Right lobe of liver (tissue), 6 donors: ENCODE data around the gene AIFM3. TPM values are rescaled to one million over a fixed set of nuclear protein-coding genes. Genes with fewer than 3 reads are reported as not detected.

Experiments
- ATAC-seq, 4 donors: fragments of 200-7000 bp; cut with Tn5 transposase; one replicate each; pipeline ENCODE4 v1.9.1; 2020; ENCODE audit warnings: mild to moderate bottlenecking in 4 of 4, moderate library complexity in 4 of 4
- DNase-seq, 3 donors: peaks; one replicate each; pipeline ENCODE4 v3.0.0-alpha.2; 2020
- H3K27ac ChIP-seq, 3 donors: fragments of 200-600 bp; one replicate each; pipeline ENCODE4 v1.8.0; 2022
- H3K27me3 ChIP-seq, 2 donors: fragments of 200-600 bp; one replicate each; pipeline ENCODE4 v1.8.0; 2022
- H3K36me3 ChIP-seq, 4 donors: fragments of 200-600 bp; sonication (generic) in 1 of 4; one replicate each; pipeline versions ENCODE4 v1.5.1 to v1.8.0; 2017 to 2022; ENCODE audit warnings: control low read depth in 1 of 4
- H3K4me1 ChIP-seq, 4 donors: fragments of 200-600 bp; sonication (generic) in 1 of 4; one replicate each; pipeline versions ENCODE4 v1.5.1 to v1.8.0; 2017 to 2022; ENCODE audit warnings: control low read depth in 1 of 4
- H3K4me3 ChIP-seq, 3 donors: fragments of 200-600 bp; one replicate each; pipeline ENCODE4 v1.8.0; 2022
- H3K9me3 ChIP-seq, 4 donors: fragments of 200-600 bp; sonication (generic) in 1 of 4; one replicate each; pipeline versions ENCODE4 v1.5.1 to v1.8.0; 2017 to 2022; ENCODE audit warnings: control low read depth in 1 of 4
- POLR2A ChIP-seq: fragments of 450-650 bp; IDR thresholded peaks from one replicate; pipeline ENCODE4 v1.6.1; 2017; ENCODE audit warnings: antibody characterized with exemption, mild to moderate bottlenecking
- WGBS: methylation state at CpG from one replicate; pipeline ENCODE4 v1.1.6; 2018; ENCODE audit warnings: low coverage, low lambda C conversion rate; ENCODE audit not compliant: insufficient coverage; ENCODE audit errors: missing lambda C conversion rate; 5-methylcytosine and 5-hydroxymethylcytosine counted together
- intact Hi-C, 2 donors: fragments of 100-400 bp; cut with DNase I; formaldehyde crosslinking; loops; one replicate each; pipeline versions ENCODE4 v1.11.2 to v1.14.1; 2022
- total RNA-seq, 6 experiments: library from RNA; depleted of rRNA in 2 of 6; stranded (reverse); fragments of >200 nt in 2 of 6; fragmentation: NEBNext Ultra II Directional in 3 of 6; extraction: Animal tissue kit (Norgen Biotek cat#: 25700) in 3 of 6; gene quantifications; one replicate each; pipeline versions ENCODE4 v1.1.0 to v1.2.4, GENCODE V29; 2016 to 2023
- TF ChIP-seq, protein P1 (sequence below), 4 donors: fragments of 200-600 bp in 3 of 4; fragments of 450-650 bp in 1 of 4; IDR thresholded peaks; one replicate each; pipeline versions ENCODE4 v1.5.1 to v1.8.0; 2016 to 2022; ENCODE audit warnings: antibody characterized with exemption in 4 of 4, mild to moderate bottlenecking in 2 of 4
- donor health status: DM: no; HTN: yes; CAD: no.
- donor health status: DM: no; HTN: no; CAD: no.
- donor health status: DM: no; HTN: no; CAD: no.
- donor health status: DM: no; HTN: yes; CAD: no.
- donor health status: DM: no; HTN: yes; CAD: no.

The AIFM3 gene
- total RNA-seq, 6 experiments from 2014 or later, result 0.37 to 1.4 (median 1.0) TPM

DNA sequence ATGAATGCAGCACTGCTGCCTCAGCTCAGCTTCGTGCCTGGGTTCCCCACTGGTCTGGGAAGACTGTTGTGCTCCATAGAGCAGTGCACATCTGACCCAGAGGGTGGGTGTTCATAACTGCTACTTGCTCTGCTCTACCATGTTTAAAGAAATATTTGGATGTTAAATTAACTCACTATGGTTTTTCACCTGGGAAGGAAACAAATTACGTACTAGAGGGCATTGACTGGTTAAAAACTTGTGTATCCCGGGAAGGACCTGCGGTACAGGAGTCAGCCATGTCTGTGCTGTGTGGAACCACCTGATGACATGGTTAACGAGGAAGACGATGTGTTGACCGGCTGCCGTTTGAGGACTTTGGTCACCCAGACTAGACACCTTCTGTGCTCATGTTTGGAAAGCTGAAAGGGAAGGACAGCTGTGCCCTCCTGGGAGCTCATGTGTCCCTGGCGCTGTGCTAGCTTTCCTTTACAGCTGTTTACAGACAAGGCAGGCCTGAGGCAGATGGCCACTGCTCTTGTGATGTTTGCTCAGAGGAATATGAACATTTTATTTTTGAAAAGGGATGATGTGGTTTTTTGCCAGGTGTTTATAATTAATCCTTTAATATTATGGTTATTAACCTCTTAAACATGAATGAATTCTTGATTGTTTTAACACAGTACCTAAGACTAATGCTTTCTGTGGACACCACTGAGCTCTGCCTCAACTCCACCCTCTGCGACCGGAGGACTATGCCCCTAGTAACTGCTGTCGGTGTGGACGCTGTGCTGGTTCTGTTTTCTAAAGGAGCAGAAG, 14.3 kb upstream of the AIFM3 start:
- peak; percentile 53 to 83 (median 82) for DNase-seq
- no peak for TF ChIP-seq POLR2A
- TF ChIP-seq, protein P1, sequence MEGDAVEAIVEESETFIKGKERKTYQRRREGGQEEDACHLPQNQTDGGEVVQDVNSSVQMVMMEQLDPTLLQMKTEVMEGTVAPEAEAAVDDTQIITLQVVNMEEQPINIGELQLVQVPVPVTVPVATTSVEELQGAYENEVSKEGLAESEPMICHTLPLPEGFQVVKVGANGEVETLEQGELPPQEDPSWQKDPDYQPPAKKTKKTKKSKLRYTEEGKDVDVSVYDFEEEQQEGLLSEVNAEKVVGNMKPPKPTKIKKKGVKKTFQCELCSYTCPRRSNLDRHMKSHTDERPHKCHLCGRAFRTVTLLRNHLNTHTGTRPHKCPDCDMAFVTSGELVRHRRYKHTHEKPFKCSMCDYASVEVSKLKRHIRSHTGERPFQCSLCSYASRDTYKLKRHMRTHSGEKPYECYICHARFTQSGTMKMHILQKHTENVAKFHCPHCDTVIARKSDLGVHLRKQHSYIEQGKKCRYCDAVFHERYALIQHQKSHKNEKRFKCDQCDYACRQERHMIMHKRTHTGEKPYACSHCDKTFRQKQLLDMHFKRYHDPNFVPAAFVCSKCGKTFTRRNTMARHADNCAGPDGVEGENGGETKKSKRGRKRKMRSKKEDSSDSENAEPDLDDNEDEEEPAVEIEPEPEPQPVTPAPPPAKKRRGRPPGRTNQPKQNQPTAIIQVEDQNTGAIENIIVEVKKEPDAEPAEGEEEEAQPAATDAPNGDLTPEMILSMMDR (IDR thresholded peaks at IDR 0.05), result no peak
- intact Hi-C loops, result no loop called here
- H3K27ac ChIP-seq, result peak overlapping the region; percentile 56 to 86 (median 85)
- H3K9me3 ChIP-seq, result no peaks in the 10 kb centered on the region
- H3K27me3 ChIP-seq, result no peaks in the 10 kb centered on the region
- peak; percentile 61 to 71 (median 62) for ATAC-seq
- 56% methylated on average over 12 of the region's 13 CpGs for WGBS
- H3K4me1 ChIP-seq, result peaks cover 0 to 56% (median 28%) of the 10 kb centered on the region in 4 donors
- peaks cover 0 to 14% (median 6%) of the 10 kb centered on the region in 4 donors for H3K36me3 ChIP-seq
- H3K4me3 ChIP-seq, result no peak overlapping the region

DNA sequence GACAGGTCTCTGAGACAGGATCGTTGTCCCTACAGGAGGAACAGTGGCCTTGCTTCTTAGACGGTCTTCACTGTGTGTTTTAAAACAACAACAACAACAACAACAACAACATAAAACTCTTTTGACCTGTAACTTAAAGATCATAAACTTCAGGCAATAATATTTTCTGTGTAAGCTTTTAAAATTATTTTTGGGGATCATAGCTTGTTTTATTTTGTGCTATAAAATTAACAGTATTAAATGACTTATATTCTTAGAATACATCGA, 13.8 kb upstream of the AIFM3 start:
- no peaks in the 10 kb centered on the region for H3K27me3 ChIP-seq
- peaks cover 0 to 14% (median 6%) of the 10 kb centered on the region in 4 donors for H3K36me3 ChIP-seq
- peak overlapping the region; percentile 56 to 86 (median 85) for H3K27ac ChIP-seq
- no peak for DNase-seq
- H3K4me1 ChIP-seq, result peaks cover 0 to 51% (median 25%) of the 10 kb centered on the region in 4 donors
- no peaks in the 10 kb centered on the region for H3K9me3 ChIP-seq
- WGBS, result 57% methylated on average over 3 of the region's 3 CpGs
- no peak for TF ChIP-seq POLR2A
- TF ChIP-seq, protein P1 (IDR thresholded peaks at IDR 0.05), result no peak
- intact Hi-C loops, result no loop called here
- H3K4me3 ChIP-seq, result no peak overlapping the region
- no peak for ATAC-seq

DNA sequence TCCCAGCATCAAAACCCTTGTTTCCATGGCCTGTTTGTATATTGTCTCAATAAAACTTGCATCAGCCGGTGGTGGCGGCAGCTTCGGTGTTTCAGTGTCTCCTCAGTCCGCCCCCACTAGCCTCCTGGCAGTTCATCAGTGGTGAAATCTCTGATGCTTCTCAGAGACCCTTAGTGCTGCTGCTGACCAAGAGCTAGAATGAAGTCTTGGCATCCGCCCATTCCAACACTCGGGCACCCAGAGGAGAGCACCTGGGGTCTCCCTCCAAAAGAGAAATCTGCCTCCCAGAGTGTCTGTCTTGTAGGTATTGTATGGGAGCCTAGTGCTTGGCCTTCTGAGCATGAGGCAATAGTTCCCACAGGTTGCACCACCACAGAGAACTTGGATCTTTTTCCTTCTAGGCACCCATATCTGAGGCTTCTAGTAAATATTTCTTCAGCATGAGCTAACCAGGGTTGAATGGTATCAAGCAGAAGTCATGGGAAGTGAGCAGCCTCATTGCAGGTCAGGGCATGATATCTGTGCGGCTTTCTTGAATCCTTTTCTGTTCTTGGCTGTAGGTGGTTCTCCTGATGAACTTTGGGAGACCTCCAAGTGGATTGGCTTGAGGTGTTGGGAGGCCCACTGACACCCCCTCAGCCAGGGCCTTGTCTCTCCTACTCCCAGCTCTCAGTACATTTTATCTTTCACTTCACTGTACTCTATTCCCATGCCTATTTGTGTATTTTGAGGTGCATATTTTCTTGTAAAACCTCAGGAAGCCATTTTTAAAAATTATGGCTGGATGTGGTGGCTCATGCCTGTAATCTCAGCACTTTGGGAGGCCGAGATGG, 13.2 kb upstream of the AIFM3 start:
- ATAC-seq (peak; percentile 43 to 66 (median 54)), DNase-seq (peak in 2 of 3 donors; percentile 3 to 73)
- H3K4me1 ChIP-seq, result peaks cover 0 to 47% (median 23%) of the 10 kb centered on the region in 4 donors
- H3K9me3 ChIP-seq, result no peaks in the 10 kb centered on the region
- peak overlapping the region; percentile 56 to 86 (median 85) for H3K27ac ChIP-seq
- TF ChIP-seq POLR2A, result no peak
- TF ChIP-seq, protein P1 (IDR thresholded peaks at IDR 0.05), result no peak
- H3K36me3 ChIP-seq, result peaks cover 0 to 14% (median 6%) of the 10 kb centered on the region in 4 donors
- WGBS, result 30% methylated on average over 5 of the region's 8 CpGs
- H3K4me3 ChIP-seq, result no peak overlapping the region
- no peaks in the 10 kb centered on the region for H3K27me3 ChIP-seq
- intact Hi-C loops, result no loop called here

DNA sequence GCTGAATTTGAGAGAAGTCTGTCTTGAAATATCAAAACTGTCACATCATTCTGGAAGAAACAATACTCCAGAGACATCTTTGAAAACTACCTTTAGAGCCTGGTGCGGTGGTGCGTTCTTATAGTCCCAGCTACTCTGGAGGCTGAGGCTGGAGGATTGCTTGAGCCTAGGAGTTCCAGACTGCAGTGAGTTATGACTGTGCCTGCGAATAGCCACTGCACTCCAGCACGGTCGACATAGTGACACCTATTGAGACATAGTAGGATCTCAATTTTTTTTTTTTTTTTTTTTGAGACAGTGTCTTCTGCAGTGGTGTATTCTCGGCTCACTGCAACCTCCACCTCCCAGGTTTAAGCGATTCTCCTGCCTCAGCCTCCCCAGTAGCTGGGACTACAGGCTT, 11.5 kb upstream of the AIFM3 start:
- no peak for DNase-seq
- WGBS, result 70% methylated on average over 6 of the region's 7 CpGs
- Histone ChIP-seq H3K36me3 (peaks cover 0 to 7% (median 3%) of the 10 kb centered on the region in 4 donors), H3K4me1 (peaks cover 0 to 42% (median 21%) of the 10 kb centered on the region in 4 donors), H3K4me3 (no peak overlapping the region), H3K27ac (no peak overlapping the region), H3K27me3 (no peaks in the 10 kb centered on the region), H3K9me3 (no peaks in the 10 kb centered on the region)
- ATAC-seq, result no peak
- intact Hi-C loops, result no loop called here
- no peak for TF ChIP-seq POLR2A
- TF ChIP-seq, protein P1 (IDR thresholded peaks at IDR 0.05), result no peak
